Activated T-helper 1 cell treated with anti-CD3 and anti-CD28 coated beads, Interleukin-2, amount 50 U/mL, for 16 hours (primary cell): ENCODE results near the gene PARVG.
"Not testable (repeated sequence)": the region's sequence is repeated elsewhere in the genome, so short reads cannot be mapped to it uniquely, and the experiment has no call there.

Experiments
- DNase-seq, 2 donors: peaks; one replicate each; pipeline ENCODE4 v3.0.0-alpha.2; 2020; ENCODE audit warnings: low read depth in 1 of 2, low spot score in 1 of 2

PARVG gene

GRCh38 chr22:44241121-44241520, 60.4 kb downstream of the PARVG start:
- not testable (repeated sequence) for DNase-seq

- DNase-seq: no peak
Observed at GRCh38 chr22:44242946-44243724, 62.4 kb downstream of the PARVG start.

GRCh38 chr22:44243761-44244160, 63.0 kb downstream of the PARVG start:
- DNase-seq: no peak

DNA sequence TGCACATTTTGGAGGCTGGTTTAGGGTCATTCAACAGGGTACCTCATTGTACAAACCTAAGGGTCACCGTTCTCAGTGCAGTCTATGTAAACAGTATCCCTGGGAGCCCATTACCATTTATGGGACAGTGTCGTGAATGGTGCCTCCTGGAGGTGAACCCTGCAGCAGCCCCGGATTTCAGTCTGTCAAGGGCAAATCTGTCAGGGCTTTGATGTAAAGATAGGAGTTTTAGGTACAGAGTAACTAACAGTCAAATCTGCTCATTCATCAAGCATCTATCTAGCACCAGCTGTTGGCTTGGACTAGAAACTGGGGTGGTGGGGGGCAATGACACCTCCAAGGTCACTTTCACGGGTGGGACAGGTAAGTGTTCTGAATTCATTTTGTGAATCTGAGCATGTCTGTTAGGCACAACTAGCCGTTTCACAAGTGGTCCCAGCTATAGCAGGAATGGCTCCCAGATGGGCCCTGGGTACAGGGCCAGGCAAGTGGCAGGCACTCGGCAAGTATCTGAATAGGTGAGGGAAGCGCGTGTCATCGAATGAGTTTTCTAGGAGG, 63.6 kb downstream of the PARVG start:
- no peak for DNase-seq

DNA sequence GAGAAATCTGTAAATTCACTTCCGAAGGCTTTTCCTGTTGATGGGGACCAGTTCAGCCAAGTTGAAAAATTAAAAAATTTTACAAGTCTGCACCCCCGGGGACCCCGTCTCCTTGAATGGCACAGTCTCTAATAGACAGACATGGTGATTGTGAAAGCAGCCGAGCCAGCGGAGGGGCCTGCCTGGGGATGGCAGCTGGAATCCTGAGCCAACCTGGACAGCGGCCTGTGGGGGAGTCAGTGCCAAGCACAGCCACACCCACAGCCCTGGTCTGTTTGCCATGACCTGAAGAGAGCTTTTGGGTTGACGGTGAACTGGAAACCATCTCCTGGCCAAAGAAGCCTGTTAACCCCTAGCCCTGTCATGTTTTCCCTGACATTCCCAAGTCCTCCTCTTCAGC, 64.7 kb downstream of the PARVG start:
- DNase-seq: no peak

DNA sequence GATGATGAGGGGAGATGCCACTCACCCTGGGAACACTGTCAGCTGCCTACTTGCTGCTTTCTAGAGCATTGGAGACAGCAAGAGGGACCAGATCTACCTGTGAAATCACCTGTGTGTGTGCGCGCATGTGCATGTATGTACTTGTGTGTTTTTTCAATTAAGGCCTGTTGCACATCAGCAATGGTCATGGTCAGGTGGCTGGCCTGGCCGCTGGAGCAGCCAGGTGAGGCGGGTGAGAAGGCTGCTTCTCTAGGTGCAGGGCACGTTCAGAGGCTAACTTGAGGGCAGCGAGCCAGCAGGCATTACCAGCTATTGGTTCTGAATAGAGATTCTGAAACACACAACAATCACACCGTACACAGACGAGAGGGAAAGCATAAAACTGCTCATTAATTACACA, 65.1 kb downstream of the PARVG start:
- no peak for DNase-seq

DNA sequence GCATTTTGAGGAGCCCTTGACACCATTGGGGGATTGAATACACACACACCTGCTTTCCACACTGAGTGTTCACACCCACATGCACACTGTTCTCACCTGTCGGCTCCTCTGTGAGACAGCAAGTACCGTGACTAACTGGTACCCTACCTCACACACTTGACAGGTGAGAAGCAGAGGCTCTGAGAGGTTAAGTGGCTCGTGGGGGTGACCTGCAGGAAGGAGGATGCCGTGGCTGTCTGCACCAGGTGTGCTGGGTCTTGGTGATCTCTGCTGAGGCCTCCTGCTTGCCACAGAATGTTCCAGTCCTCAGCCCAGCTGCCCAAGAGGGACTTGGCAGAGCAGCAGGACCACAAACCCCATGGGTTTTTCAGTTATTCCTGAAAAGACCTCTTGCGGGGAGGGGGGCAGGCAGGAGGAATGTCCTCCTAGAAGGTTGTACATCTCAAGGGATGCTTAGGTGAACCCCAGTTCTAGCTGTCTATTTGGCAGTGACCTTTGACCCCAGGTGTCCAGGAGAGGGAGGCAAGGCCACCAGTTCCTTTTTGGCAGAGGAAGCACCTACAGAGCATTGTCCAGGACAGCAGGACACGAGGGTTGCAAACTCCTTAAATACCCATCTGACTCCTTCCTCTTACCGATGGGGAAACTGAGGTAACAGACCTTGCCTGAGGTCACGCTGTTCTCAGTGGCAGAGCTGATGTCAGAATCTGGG, 66.0 kb downstream of the PARVG start:
- no peak for DNase-seq

DNA sequence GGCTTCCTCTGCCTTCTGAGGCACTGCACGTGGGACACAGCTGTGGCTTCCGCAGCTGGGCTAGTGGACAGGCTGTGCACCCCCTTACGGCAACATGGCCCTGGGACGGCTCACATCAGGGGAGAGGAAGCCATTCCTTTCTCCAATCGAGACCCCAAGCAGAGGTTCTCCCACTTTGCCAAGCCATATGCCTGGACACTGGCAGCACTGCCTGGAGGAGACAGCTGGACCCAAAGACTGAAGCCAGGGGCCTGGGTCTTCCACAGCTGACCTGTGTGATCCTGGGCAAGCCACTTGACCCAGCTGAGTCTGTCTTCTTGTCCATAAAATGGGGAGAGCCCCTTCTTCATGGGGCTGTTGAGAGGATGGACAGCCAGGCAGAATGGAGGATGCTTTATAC, 66.6 kb downstream of the PARVG start:
- DNase-seq: no peak

GRCh38 chr22:44247923-44248892, 67.5 kb downstream of the PARVG start:
- no peak for DNase-seq

DNA sequence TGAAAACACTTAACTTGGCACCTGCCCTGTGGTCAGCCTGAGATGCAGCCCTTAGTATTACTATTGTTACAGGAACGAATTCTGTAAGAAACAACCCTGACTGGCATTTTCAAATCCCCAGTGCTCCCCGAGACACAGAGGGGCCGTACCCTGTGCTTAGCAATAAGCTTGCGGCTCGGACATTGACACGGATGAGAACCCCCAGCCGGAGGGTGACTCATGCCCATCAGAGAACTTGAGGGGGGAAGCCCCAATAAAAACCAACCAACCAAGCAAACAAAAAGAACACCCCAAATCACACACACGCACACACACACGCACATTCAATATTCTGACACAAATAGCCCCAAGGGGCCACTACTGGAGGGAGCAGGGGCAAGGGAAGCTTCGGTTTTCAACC, 68.2 kb downstream of the PARVG start:
- DNase-seq: no peak

DNA sequence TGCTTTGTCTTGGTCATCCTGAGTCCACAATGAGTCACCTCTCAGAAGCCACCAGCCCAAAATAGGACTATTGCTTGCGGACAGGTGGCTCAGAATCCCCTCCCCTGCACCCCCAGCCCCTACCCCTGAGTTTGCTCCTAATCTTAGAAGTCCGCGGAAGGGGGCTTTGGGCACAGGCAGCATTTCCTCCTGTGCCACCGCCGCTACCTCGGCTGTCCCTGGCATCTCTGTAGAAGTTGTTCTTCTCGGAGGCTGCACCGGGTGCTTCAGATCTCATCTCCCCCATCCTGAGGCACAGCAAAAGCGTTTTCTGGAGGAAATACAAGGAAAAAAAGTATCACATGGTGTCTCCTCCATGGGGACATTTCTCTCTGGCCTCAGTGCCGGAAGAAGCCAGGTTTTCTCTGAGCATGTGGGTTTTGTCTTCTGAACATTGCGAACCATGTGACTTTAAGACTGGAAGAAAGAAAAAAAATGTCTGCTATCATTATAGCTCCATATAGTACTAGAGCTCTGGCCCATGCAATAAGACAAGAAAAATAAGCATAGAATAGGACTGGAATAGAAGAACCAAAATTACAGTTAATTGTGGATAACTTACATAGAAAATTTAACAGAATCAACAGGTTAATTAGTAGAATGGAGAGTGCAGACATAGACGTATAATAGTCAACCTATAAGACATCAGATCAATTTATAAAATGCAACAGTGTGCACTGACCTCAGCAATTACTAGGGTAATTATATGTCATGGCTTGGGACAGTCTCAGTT, 68.8 kb downstream of the PARVG start:
- no peak for DNase-seq

- no peak for DNase-seq
Observed at GRCh38 chr22:44254811-44255210, 74.1 kb downstream of the PARVG start.

DNA sequence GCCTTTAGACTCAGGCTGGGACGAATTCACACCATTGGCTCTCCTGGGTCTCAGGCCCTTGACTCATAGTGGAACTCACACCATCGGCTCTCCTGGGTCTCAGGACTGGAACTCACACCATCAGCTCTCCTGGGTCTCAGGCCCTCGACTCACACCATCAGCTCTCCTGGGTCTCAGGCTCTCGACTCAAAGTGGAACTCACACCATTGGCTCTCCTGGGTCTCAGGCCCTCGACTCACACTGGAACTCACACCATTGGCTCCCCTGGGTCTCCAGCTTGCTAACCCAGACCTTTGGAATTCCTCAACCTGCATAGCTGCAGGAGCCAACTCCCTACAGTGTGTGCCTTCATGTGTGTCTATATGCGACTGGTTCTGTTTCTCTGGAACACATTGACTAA, 75.4 kb downstream of the PARVG start:
- no peak for DNase-seq

DNA sequence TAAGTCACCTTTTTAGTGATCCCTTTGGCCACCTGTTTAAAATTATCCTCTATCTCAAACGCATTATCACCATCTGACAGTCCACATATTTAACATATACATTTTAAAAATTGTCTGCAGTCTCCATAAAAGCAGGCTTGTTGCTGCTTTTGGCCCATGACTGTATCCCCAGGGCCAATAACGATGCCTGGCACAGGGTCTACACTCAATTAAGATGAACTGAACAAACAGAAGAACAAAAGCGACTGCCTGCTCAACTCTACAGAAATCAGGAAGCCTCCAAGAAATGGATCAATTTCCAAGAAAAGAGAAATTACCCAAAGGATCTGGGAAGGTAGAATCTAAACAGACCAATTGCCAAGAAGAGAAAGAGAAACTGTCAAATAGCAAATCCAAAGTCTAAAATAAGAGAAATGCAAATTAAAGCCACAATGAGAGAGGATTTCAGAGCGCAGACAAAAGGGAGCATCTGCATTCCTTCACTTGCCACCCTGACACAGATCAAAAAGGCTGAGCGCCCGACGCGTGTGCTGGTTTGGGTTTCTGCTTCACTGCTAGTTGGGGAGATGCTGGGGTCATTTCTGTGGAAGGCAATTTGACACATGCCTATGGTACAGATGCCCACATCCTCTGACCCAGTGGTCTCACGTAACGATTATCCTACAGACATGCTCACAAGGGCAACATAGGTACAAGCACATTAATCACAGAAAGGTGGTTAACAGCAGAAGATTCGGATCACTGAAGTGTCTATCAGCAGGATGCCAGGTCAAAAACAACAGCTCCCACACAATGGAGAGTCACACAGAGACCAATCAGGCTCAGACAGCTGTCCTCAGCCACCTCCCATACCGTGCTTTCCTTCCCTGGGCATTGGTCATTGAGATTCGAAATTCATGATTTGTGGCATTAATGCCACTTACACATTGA, 76.1 kb downstream of the PARVG start:
- no peak for DNase-seq
